OCI-LY3 (cell line): ENCODE data around the gene KCNC3.

Experiments used
- H2AFZ ChIP-seq: fragments of 200-600, 300-600 bp; shearing (Covaris generic); 2 replicates; pipeline ENCODE4 v1.6.0; 2014; ENCODE audit warnings: antibody characterized with exemption, low read depth, low read length
- H3K27ac ChIP-seq: fragments of 200-600, 300-600 bp; sonication (generic); 2 replicates; pipeline ENCODE4 v1.5.1; 2014; ENCODE audit warnings: mild to moderate bottlenecking, low read length, moderate library complexity, mixed read lengths
- H3K27me3 ChIP-seq: fragments of 200-600, 300-600 bp; sonication (generic); 2 replicates; pipeline ENCODE4 v1.6.1; 2014; ENCODE audit warnings: low read depth, low read length, mixed read lengths
- H3K36me3 ChIP-seq: fragments of 200-600, 300-600 bp; sonication (generic); replicated peaks from 2 replicates; pipeline ENCODE3; 2014; ENCODE audit warnings: low read depth, low read length, mixed read lengths
- H3K4me1 ChIP-seq: fragments of 300-600, 200-600 bp; sonication (generic); 2 replicates; pipeline ENCODE4 v1.6.1; 2014; ENCODE audit warnings: low read length, mixed read lengths
- H3K4me2 ChIP-seq: fragments of 200-600, 300-600 bp; sonication (generic); 2 replicates; pipeline ENCODE4 v1.6.1; 2014; ENCODE audit warnings: low read length, mixed read lengths
- H3K4me3 ChIP-seq: fragments of 300-600, 200-600 bp; sonication (generic); 2 replicates; pipeline ENCODE4 v1.5.1; 2014; ENCODE audit warnings: antibody characterized with exemption, mild to moderate bottlenecking, low read length, moderate library complexity
- H3K79me2 ChIP-seq: fragments of 300-600, 200-600 bp; shearing (Covaris generic); 2 replicates; pipeline ENCODE4 v1.6.1; 2014; ENCODE audit warnings: mild to moderate bottlenecking, low read length, mixed read lengths
- H3K9ac ChIP-seq: fragments of 300-600, 200-600 bp; shearing (Covaris generic); 2 replicates; pipeline ENCODE4 v1.6.0; 2014; ENCODE audit warnings: mild to moderate bottlenecking, low read length, moderate library complexity
- H3K9me3 ChIP-seq: fragments of 200-600, 300-600 bp; shearing (Covaris generic); 2 replicates; pipeline ENCODE4 v1.6.1; 2014; ENCODE audit warnings: low read length, mixed read lengths; ENCODE audit not compliant: insufficient read depth
- H4K20me1 ChIP-seq: fragments of 200-600, 300-600 bp; sonication (generic); 2 replicates; pipeline ENCODE4 v1.6.1; 2016; ENCODE audit warnings: low read length, mixed read lengths; ENCODE audit not compliant: insufficient read depth
- EZH2phosphoT487 ChIP-seq: fragments of 200-600 bp; shearing (Covaris generic); IDR thresholded peaks from 2 replicates; pipeline ENCODE4 v1.6.1; 2018; ENCODE audit warnings: antibody characterized with exemption, mixed run types, low read depth
- TF ChIP-seq, protein P1 (sequence below): fragments of 200-600, 300-600 bp; sonication (generic); IDR thresholded peaks from 2 replicates; pipeline ENCODE4 v1.5.1; 2014; ENCODE audit warnings: antibody characterized with exemption, low read length, low read depth

Gene KCNC3

DNA sequence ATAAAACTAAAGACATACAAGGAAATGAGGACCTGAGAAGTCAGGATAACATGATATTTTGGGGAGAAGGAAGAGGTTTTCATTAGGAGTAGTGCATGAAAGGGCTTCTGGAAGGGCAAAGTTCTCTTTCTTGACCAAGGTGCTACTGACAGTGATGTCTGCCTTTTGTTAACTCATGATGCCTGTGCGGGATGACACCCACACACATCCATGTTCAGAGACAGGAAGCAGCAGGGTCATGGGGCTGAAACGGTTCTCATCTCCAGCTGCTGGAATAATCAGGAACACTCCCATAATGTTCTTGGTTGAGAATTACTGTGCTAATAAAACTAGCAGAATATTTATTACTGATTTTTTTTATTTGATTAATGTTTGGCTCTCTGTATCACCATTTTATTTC, 29.1 kb downstream of the KCNC3 start:
- H3K79me2 ChIP-seq, result no peaks in the 10 kb centered on the region
- no peaks in the 10 kb centered on the region for H3K36me3 ChIP-seq
- H4K20me1 ChIP-seq, result no peaks in the 10 kb centered on the region
- H3K27me3 ChIP-seq, result no peaks in the 10 kb centered on the region
- H3K27ac ChIP-seq, result no peak overlapping the region
- no peak for TF ChIP-seq EZH2phosphoT487
- TF ChIP-seq, protein P1, sequence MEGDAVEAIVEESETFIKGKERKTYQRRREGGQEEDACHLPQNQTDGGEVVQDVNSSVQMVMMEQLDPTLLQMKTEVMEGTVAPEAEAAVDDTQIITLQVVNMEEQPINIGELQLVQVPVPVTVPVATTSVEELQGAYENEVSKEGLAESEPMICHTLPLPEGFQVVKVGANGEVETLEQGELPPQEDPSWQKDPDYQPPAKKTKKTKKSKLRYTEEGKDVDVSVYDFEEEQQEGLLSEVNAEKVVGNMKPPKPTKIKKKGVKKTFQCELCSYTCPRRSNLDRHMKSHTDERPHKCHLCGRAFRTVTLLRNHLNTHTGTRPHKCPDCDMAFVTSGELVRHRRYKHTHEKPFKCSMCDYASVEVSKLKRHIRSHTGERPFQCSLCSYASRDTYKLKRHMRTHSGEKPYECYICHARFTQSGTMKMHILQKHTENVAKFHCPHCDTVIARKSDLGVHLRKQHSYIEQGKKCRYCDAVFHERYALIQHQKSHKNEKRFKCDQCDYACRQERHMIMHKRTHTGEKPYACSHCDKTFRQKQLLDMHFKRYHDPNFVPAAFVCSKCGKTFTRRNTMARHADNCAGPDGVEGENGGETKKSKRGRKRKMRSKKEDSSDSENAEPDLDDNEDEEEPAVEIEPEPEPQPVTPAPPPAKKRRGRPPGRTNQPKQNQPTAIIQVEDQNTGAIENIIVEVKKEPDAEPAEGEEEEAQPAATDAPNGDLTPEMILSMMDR, result no peak
- H3K9ac ChIP-seq, result no peak overlapping the region
- H3K4me1 ChIP-seq, result peaks cover 13% of the 10 kb centered on the region
- H3K4me3 ChIP-seq, result no peak overlapping the region
- H2AFZ ChIP-seq, result no peak overlapping the region
- H3K9me3 ChIP-seq, result no peaks in the 10 kb centered on the region
- no peak overlapping the region for H3K4me2 ChIP-seq

DNA sequence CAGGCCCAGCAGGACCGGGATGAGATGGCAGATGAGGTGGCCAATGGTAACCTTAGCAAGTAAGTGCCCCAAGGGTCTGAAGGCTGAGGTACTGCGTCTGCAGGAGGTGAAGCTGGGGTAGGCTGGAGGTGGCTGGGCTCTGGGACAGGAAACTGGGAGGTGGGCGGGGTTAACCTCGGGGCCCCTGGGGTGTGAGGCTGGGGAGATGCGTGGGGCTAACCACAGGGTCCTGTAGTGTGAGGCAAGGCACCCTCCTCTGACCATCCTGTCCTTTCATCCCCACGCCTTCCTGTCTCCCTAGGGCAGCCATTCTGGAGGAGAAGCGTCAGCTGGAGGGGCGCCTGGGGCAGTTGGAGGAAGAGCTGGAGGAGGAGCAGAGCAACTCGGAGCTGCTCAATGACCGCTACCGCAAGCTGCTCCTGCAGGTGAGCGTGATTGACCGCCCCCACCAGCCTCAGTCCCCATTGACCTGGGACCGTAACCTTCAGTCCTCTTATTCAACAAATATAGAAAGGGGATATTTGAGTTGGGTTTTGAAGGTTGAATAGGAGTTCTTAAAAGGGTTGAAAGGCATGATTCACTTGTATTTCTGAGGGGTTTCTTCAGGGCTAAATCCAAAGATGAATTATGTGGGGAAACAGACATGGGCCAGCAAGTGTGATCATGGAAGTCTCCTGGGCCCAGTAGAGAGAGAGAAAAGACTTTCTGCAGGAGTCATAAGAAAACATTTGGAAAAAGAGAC, 35.7 kb downstream of the KCNC3 start:
- Histone ChIP-seq H3K4me3 (no peak overlapping the region), H3K4me1 (no peaks in the 10 kb centered on the region), H3K27me3 (peaks cover 15% of the 10 kb centered on the region; the same call in 1 of the 2 replicates), H2AFZ (no peak overlapping the region), H3K36me3 (no peaks in the 10 kb centered on the region), H3K79me2 (no peaks in the 10 kb centered on the region), H3K9ac (no peak overlapping the region), H3K9me3 (peaks cover 3% of the 10 kb centered on the region; the same call in 1 of the 2 replicates), H4K20me1 (no peaks in the 10 kb centered on the region), H3K27ac (no peak overlapping the region), H3K4me2 (no peak overlapping the region)
- no peak for TF ChIP-seq EZH2phosphoT487
- TF ChIP-seq, protein P1, result no peak

GRCh38 chr19:50292216-50292827, 36.9 kb downstream of the KCNC3 start:
- H3K9me3 ChIP-seq, result peaks cover 13% of the 10 kb centered on the region; the same call in 1 of the 2 replicates

GRCh38 chr19:50290775-50291174, 38.4 kb downstream of the KCNC3 start:
- no peak overlapping the region for H3K4me3 ChIP-seq
- H3K4me1 ChIP-seq, result no peaks in the 10 kb centered on the region
- no peak overlapping the region for H2AFZ ChIP-seq
- no peak overlapping the region for H3K9ac ChIP-seq
- TF ChIP-seq, protein P1, result no peak
- no peak for TF ChIP-seq EZH2phosphoT487
- peaks cover 15% of the 10 kb centered on the region; the same call in 1 of the 2 replicates for H3K27me3 ChIP-seq
- peaks cover 24% of the 10 kb centered on the region for H3K9me3 ChIP-seq
- H4K20me1 ChIP-seq, result no peaks in the 10 kb centered on the region
- no peaks in the 10 kb centered on the region for H3K79me2 ChIP-seq
- H3K27ac ChIP-seq, result no peak overlapping the region
- H3K4me2 ChIP-seq, result no peak overlapping the region
- H3K36me3 ChIP-seq, result peaks cover under 1% of the 10 kb centered on the region

More at GRCh38 chr19:50292216-50292827, 36.9 kb downstream of the KCNC3 start:
- H3K4me1 ChIP-seq, result no peaks in the 10 kb centered on the region
- H3K9ac ChIP-seq, result no peak overlapping the region
- no peak for TF ChIP-seq EZH2phosphoT487
- TF ChIP-seq, protein P1, result no peak
- no peaks in the 10 kb centered on the region for H3K79me2 ChIP-seq
- H3K27me3 ChIP-seq, result peaks cover 15% of the 10 kb centered on the region; the same call in 1 of the 2 replicates
- H3K4me2 ChIP-seq, result no peak overlapping the region
- no peaks in the 10 kb centered on the region for H4K20me1 ChIP-seq
- H3K27ac ChIP-seq, result no peak overlapping the region
- no peaks in the 10 kb centered on the region for H3K36me3 ChIP-seq
- H2AFZ ChIP-seq, result no peak overlapping the region
- no peak overlapping the region for H3K4me3 ChIP-seq
